Panc1 (cell line): ENCODE data around the gene HOATZ. TPM values are rescaled to one million over a fixed set of nuclear protein-coding genes. Genes with fewer than 3 reads are reported as not detected.

Experiments used
- ATAC-seq: fragments of 200-7000 bp; cut with Tn5 transposase; 2 replicates; pipeline ENCODE4 v1.9.1; 2020; ENCODE audit warnings: mild to moderate bottlenecking, moderate library complexity
- BruUV-seq: library from RNA; stranded (reverse); fragments of 400-500 nt; replicated peaks from 2 replicates; lab custom pipeline; 2021; lab: Mats Ljungman, UMichigan
- CTCF ChIA-PET: fragments of 300-600 bp; sonication (Branson Sonifier 250); formaldehyde crosslinking; loops from one replicate; lab custom pipeline; 2022; ENCODE audit warnings: antibody characterized with exemption; lab: Charles Lee
- POLR2A ChIA-PET: fragments of 300-600 bp; sonication (Branson Sonifier 250); formaldehyde crosslinking; loops from one replicate; lab custom pipeline; 2022; ENCODE audit warnings: antibody characterized with exemption; lab: Charles Lee
- DNase-seq: peaks from one replicate; pipeline ENCODE4 v3.0.0-alpha.2; 2010; ENCODE audit warnings: low read depth, low spot score
- H3K27ac ChIP-seq: 2 replicates; pipeline ENCODE4 v1.5.1; 2011; ENCODE audit warnings: mild to moderate bottlenecking, low read length, inconsistent platforms
- H3K27me3 ChIP-seq: fragments of 200-500 bp; sonication (Bioruptor generic); 2 replicates; pipeline ENCODE4 v1.6.0; 2014; ENCODE audit warnings: low read length, inconsistent platforms; ENCODE audit not compliant: control insufficient read depth, insufficient read depth
- H3K36me3 ChIP-seq: fragments of 200-500 bp; sonication (Bioruptor generic); 2 replicates; pipeline ENCODE4 v1.5.1; 2014; ENCODE audit warnings: inconsistent platforms, mild to moderate bottlenecking, low read length, moderate library complexity; ENCODE audit not compliant: control insufficient read depth, insufficient read depth
- H3K4me1 ChIP-seq: 2 replicates; pipeline ENCODE4 v1.5.1; 2011; ENCODE audit warnings: inconsistent platforms, mild to moderate bottlenecking, low read length, moderate library complexity; ENCODE audit not compliant: control insufficient read depth, insufficient read depth
- H3K4me3 ChIP-seq, 2 experiments: 2 replicates each; pipeline ENCODE4 v1.5.1; 2011 to 2012; ENCODE audit warnings: low read depth in 2 of 2, low read length in 2 of 2, mild to moderate bottlenecking in 2 of 2, inconsistent platforms in 1 of 2, moderate library complexity in 1 of 2
- H3K9me3 ChIP-seq: fragments of 200-500 bp; sonication (Bioruptor generic); 2 replicates; pipeline ENCODE4 v1.5.1; 2014; ENCODE audit warnings: low read depth, mild to moderate bottlenecking, inconsistent platforms, low read length, moderate library complexity; ENCODE audit not compliant: control insufficient read depth, insufficient read depth
- in situ Hi-C: cut with HindIII; loops from 2 replicates; pipeline ENCODE4 v1.10.0; 2016; ENCODE audit warnings: low sequenced_read_pairs, low pct_unique_long_range_greater_than_20kb
- intact Hi-C: fragments of 100-400 bp; cut with micrococcal nuclease; formaldehyde crosslinking; loops from one replicate; pipeline ENCODE4 v1.10.0; 2022; ENCODE audit not compliant: unreplicated experiment
- total RNA-seq: library from RNA; stranded (reverse); gene quantifications from one replicate; pipeline ENCODE4 v1.2.1, GENCODE V29; 2021; ENCODE audit not compliant: unreplicated experiment
- TF ChIP-seq, protein P1 (sequence below): fragments of 450-650 bp; IDR thresholded peaks from 2 replicates; pipeline ENCODE4 v1.5.1; 2017; ENCODE audit warnings: mild to moderate bottlenecking
- TF ChIP-seq, protein P2 (sequence below), 2 experiments: IDR thresholded peaks; 2 replicates each; pipeline ENCODE4 v1.6.1; 2011 to 2012; ENCODE audit warnings: low read depth in 2 of 2, control low read depth in 1 of 2, low read length in 1 of 2, mild to moderate bottlenecking in 1 of 2, moderate library complexity in 1 of 2; ENCODE audit not compliant: insufficient read depth in 1 of 2

Gene HOATZ
- total RNA-seq, 1 experiment from 2014 or later, result not detected

GRCh38 chr11:111573821-111574249 is 59.3 kb downstream of the HOATZ start:
- H3K9me3 ChIP-seq, result no peaks in the 10 kb centered on the region
- no peaks in the 10 kb centered on the region for H3K36me3 ChIP-seq
- POLR2A ChIA-PET, result interaction anchor here (0.5 to 0.7 kb wide), 2 partner anchors 8 to 222 kb away, joined by 3 to 4 read pairs; no protein-coding TSS in a partner anchor
- H3K27ac ChIP-seq, result no peak overlapping the region
- H3K4me1 ChIP-seq, result 0 out of 2 replicates have a peak, but pooled peaks cover 4% of the 10 kb centered on the region
- H3K27me3 ChIP-seq, result no peaks in the 10 kb centered on the region
- TF ChIP-seq, protein P1, sequence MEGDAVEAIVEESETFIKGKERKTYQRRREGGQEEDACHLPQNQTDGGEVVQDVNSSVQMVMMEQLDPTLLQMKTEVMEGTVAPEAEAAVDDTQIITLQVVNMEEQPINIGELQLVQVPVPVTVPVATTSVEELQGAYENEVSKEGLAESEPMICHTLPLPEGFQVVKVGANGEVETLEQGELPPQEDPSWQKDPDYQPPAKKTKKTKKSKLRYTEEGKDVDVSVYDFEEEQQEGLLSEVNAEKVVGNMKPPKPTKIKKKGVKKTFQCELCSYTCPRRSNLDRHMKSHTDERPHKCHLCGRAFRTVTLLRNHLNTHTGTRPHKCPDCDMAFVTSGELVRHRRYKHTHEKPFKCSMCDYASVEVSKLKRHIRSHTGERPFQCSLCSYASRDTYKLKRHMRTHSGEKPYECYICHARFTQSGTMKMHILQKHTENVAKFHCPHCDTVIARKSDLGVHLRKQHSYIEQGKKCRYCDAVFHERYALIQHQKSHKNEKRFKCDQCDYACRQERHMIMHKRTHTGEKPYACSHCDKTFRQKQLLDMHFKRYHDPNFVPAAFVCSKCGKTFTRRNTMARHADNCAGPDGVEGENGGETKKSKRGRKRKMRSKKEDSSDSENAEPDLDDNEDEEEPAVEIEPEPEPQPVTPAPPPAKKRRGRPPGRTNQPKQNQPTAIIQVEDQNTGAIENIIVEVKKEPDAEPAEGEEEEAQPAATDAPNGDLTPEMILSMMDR, result no peak
- DNase-seq, result no peak
- H3K4me3 ChIP-seq, result no peak overlapping the region
- in situ Hi-C loops, result no loop called here
- intact Hi-C loops, result no loop called here
- no TSS peak for BruUV-seq
- ATAC-seq, result no peak
- CTCF ChIA-PET, result interaction anchor here (0.6 kb wide), 1 partner anchor 1095 kb away, joined by 3 read pairs; no protein-coding TSS in a partner anchor

GRCh38 chr11:111574373-111575225 is 60.0 kb downstream of the HOATZ start:
- no peak overlapping the region for H3K27ac ChIP-seq
- ATAC-seq, result 0 out of 2 replicates have a peak, but pooled peaks have one; percentile 62
- no peaks in the 10 kb centered on the region for H3K36me3 ChIP-seq
- DNase-seq, result no peak
- BruUV-seq, result no TSS peak
- H3K9me3 ChIP-seq, result no peaks in the 10 kb centered on the region
- 0 out of 2 replicates have a peak, but pooled peaks cover 4% of the 10 kb centered on the region for H3K4me1 ChIP-seq
- H3K27me3 ChIP-seq, result no peaks in the 10 kb centered on the region
- in situ Hi-C loops (no loop called here), intact Hi-C loops (no loop called here)
- ChIA-PET POLR2A (interaction anchor here (0.5 to 0.7 kb wide), 2 partner anchors 8 to 221 kb away, joined by 3 to 4 read pairs; no protein-coding TSS in a partner anchor), CTCF (no interaction called here)
- H3K4me3 ChIP-seq, result no peak overlapping the region
- TF ChIP-seq, protein P2, sequence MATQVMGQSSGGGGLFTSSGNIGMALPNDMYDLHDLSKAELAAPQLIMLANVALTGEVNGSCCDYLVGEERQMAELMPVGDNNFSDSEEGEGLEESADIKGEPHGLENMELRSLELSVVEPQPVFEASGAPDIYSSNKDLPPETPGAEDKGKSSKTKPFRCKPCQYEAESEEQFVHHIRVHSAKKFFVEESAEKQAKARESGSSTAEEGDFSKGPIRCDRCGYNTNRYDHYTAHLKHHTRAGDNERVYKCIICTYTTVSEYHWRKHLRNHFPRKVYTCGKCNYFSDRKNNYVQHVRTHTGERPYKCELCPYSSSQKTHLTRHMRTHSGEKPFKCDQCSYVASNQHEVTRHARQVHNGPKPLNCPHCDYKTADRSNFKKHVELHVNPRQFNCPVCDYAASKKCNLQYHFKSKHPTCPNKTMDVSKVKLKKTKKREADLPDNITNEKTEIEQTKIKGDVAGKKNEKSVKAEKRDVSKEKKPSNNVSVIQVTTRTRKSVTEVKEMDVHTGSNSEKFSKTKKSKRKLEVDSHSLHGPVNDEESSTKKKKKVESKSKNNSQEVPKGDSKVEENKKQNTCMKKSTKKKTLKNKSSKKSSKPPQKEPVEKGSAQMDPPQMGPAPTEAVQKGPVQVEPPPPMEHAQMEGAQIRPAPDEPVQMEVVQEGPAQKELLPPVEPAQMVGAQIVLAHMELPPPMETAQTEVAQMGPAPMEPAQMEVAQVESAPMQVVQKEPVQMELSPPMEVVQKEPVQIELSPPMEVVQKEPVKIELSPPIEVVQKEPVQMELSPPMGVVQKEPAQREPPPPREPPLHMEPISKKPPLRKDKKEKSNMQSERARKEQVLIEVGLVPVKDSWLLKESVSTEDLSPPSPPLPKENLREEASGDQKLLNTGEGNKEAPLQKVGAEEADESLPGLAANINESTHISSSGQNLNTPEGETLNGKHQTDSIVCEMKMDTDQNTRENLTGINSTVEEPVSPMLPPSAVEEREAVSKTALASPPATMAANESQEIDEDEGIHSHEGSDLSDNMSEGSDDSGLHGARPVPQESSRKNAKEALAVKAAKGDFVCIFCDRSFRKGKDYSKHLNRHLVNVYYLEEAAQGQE (IDR thresholded peaks at IDR 0.05; ENCODE audit: insufficient read depth in 1 of 2, low read depth in 2 of 2, low read length in 1 of 2), result no peak
- TF ChIP-seq, protein P1, result peak; percentile 15; the same call in 1 of the 2 replicates
